HG03354 (cell line): ENCODE results near the gene HGS.
"Not testable (repeated sequence)": the region's sequence is repeated elsewhere in the genome, so short reads cannot be mapped to it uniquely, and the experiment has no call there.

ENCODE experiments used
- ATAC-seq: cut with Tn5 transposase; IDR thresholded peaks from one replicate; pipeline ENCODE4 v1.9.1; 2021; ENCODE audit warnings: mild to moderate bottlenecking; ENCODE audit not compliant: unreplicated experiment, poor library complexity, severe bottlenecking

Gene HGS

DNA sequence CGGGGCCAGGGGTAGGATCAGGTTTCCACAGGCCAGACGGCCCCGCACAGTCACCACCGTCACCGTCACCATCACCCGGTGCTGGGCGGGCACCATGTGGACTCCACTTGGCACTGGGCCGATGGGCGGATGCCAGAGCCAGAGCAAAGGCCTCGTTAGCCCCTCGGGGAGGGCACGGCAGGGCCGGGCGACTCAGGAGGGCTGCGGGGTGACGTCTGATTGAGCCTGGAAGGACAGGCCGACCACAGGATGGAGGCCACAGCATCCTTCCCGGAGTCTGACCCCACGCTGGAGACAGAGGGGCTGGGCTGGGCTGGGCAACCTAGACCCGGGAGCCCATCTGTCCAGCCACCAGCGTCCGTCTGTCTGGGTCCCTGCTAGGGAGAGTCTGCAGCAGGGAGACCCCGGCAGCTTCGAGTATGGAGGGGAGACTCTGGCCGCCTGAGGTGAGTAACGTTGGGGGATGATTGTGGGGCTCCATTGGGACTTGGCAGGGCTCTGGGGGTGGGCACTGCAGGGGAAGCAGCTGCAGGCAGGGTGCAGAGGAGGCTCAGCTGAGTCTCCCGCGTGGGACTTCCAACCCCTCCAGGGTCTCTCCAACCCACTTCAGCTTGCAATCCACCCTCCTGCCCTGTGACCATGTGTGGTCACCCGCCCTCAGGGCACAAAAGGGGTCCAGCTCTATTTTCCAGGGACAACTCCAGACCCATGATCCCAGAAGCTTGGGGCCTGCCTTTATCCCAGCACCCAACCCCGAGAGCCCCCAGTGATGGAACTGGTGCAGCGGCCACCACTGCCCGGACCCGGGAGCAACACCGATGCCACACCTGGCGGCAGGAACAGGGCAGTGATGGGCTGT lies 50.8 kb downstream of the HGS start:
- ATAC-seq, result no peak

DNA sequence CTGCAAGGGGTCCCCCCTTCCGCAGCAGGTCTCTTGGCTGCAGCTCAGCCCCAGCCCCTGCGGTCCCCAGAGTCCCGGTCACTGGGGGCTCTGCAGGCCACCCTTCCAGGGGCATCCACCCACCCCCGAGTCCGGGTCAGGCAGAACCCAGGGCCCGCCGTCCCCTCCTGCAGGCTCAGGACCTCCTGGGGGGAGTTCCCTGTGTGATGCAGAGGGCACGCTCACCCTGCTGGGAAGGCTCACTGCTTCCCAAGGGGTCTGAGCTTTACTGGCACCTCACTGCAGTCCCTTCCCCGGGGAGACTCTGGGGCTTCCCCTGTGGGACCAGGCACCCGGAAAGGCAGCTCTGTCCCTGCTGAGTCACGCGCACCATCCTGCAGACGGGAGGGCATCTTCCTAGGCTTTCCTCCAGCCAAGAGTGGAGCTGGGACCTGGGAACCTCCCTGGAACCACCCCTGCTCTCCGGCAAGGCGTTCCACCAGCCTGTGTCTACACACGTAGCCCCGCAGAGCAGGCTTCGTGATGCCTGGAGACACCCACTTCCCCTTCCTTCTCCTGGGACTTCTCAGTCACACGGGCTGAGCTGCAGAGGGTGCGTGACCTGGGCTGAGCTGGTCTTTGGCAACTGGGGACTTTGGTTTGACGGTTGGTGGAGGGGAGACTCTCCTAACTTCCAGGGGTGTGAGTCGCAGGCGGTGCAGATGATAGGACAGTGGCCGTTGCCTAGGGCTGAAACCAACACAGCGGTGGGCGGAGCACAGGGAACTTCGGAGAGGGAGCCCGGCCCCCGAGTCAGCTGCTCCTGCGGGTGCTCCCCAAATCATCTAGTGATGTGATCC lies 51.7 kb downstream of the HGS start:
- no peak for ATAC-seq

DNA sequence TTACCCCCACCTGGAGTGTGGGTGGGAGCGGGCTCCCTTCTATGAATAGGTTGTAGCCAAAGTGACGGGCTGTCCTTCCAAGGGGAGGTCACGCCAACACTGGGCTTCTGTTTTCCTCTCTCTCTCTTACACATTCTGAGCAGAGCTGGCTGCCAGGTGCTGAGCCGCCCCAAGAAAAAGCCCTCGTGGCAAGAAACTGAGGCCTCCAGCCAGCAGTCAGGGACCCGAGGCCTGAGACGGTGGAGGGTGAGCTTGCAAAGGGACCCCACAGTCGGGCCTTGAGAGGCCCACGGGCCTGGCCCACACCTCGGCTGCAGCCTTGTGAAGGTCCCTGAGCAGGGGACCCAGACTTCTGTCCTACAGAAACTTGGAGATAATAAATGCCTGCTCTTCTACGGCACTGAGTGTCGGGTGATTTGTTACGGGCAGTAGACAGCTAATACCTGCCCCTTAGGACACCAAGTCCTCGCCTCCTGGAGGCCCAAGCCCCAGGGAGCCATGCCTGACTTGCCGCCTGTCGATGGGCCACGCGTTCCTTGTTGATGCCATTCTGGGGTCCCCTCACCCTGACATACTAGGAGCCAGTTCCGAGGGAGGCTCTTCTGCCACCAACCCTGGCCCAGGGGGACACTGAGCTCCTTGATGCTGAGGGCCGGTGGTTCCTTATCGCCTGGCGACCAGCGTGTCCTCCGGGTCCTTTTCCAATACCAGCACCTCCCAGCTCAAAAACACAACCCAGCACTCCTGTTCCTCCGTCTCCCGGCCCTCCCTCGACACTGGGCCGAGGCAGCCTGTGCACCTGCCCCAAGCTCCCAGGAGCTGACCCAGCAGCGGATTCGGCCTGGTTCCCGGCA lies 54.4 kb downstream of the HGS start:
- no peak for ATAC-seq

DNA sequence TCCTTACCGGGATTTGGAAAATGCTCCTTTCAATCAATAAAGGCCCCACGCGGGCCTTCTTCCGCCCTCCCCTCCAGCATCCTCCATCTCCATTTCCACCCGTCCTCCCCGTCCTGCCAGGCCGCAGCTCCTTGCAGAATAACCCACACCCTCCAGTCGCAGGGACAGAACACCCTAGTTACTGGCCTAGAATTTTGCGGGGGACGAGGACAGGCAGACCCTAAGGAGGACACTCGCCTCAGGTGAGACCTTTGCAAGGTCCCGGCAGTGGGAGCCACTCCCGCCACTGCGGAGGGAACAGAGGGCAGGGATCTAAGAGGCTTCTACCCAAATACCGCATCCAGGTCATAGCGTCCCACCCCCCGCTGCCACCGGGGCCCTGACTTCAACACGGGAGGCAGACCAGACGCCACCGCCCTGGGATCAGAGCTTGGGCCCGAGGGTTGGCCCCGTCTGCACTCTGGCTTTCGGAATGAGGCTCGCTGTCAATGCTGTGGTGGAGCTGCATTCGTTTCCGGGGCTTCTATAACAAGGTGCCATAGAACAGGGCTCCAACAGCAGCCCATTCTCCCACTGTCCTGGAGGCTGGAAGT lies 55.1 kb downstream of the HGS start:
- no peak for ATAC-seq

GRCh38 chr17:81739593-81739992 lies 55.8 kb downstream of the HGS start:
- ATAC-seq, result not testable (repeated sequence)

DNA sequence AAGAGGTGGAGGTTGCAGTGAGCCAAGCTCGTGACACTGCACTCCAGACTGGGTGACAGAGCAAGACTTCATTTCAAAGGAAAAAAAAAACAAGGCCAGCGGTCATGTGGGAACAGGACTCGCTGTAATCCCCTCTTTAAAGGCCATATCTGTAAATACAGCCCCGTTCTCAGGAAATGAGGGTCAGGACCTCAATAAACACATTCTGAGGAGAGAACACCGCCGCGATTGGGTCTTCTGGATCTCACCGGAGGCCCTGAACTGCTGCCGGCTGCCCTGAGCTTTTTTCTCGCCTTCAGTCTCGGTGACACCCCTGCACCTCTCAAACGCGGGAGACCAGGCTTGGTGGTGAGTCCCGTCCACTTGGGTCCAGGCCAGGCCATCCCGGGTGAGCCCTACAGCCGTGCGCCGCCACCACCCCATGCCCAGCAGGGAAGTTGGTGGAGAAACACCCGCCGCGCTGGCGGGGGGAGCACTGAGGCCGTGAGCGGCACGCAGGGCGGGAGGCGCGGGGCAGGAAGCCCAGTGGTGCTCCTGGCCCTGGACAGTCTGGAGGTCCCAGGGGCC lies 56.7 kb downstream of the HGS start:
- ATAC-seq, result no peak

GRCh38 chr17:81741049-81741593 lies 57.3 kb downstream of the HGS start:
- ATAC-seq, result no peak

DNA sequence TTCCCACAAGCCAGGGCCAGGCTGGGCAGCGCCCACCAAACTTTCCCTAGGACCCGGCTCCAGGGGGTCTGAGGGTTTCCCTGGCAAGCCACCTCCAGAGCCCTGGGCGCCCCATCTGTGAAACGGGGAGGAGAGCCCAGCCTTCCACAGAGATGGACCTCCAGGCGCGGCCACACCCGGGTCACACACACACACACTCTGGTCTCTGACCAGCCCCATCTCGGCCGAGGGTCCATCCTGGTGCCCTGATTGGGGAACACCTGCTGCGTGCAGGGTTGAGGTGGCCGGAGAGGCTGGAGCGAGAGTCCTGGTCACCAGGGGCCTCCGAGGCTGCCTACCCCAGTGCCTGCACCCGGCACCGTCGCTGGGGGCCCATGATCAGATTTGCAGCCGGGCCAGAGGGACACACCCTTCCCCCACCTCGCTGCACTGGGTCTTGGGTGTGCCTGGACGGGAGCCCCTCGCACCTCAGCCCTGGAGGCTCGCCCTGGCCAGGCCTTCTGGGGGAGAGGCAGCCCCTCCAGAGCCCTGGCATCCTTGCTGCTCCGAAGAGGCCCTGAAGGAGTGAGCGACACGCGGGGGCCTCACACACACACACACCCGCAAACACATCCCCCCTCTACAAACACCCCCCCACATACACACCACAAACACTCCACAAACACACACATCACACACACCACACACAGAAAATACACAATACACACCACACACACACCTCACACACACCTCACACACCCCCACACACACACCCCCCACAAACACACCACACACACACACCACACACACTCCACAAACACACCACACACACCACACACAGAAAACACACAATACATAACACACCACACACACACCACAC lies 58.0 kb downstream of the HGS start:
- ATAC-seq, result no peak
